K562 (cell line): ENCODE results near the gene FBXL12. TPM values are rescaled to one million over a fixed set of nuclear protein-coding genes. Genes with fewer than 3 reads are reported as not detected.
A peak's percentile ranks its signal among the peaks of the same experiment; 100 is the strongest.

ENCODE experiments used
- CLOCK ChIP-seq: fragments of 250-450 bp; sonication (Bioruptor Pico); IDR thresholded peaks from 2 replicates; pipeline ENCODE4 v1.4.0; 2020; ENCODE audit warnings: mild to moderate bottlenecking, moderate library complexity, borderline replicate concordance
- CSDE1 ChIP-seq, 2 experiments: fragments of 450-650 bp; IDR thresholded peaks; 2 replicates each; pipeline ENCODE4 v1.6.1; 2016; ENCODE audit warnings: mild to moderate bottlenecking in 1 of 2
- ELF2 ChIP-seq: fragments of 250-450 bp; sonication (Bioruptor Pico); IDR thresholded peaks from 2 replicates; pipeline ENCODE4 v1.5.0; 2021; ENCODE audit warnings: mild to moderate bottlenecking
- FOS ChIP-seq: IDR thresholded peaks from 3 replicates; pipeline ENCODE4 v1.6.1; 2011; ENCODE audit not compliant: insufficient read length; ENCODE audit errors: extremely low read depth
- KLF13 ChIP-seq: fragments of 450-650 bp; IDR thresholded peaks from 2 replicates; pipeline ENCODE4 v1.6.1; 2016; ENCODE audit warnings: missing genetic modification characterization, low read depth, mild to moderate bottlenecking, missing compliant biosample characterization, moderate library complexity, borderline replicate concordance
- MAFG ChIP-seq: fragments of 450-650 bp; conservative IDR thresholded peaks from 2 replicates; pipeline ENCODE4 v1.6.1; 2016; ENCODE audit warnings: missing genetic modification characterization, missing compliant biosample characterization
- MYBL2 ChIP-seq, 2 experiments: fragments of 450-650 bp in 1 of 2; sonication (generic) in 1 of 2; formaldehyde crosslinking in 1 of 2; IDR thresholded peaks; 2 replicates each; pipeline versions ENCODE4 v1.6.1 to v1.8.1; 2017 to 2022; ENCODE audit warnings: borderline replicate concordance in 1 of 2, inconsistent platforms in 1 of 2, low read depth in 1 of 2, mild to moderate bottlenecking in 1 of 2, missing genetic modification reagents in 1 of 2, moderate library complexity in 1 of 2
- RBM25 ChIP-seq: fragments of 200-400 bp; formaldehyde crosslinking; IDR thresholded peaks from 2 replicates; pipeline ENCODE4 v1.6.1; 2018; ENCODE audit warnings: low read length, low read depth, moderate library complexity; ENCODE audit not compliant: severe bottlenecking
- SUPT5H ChIP-seq: fragments of 450-650 bp; IDR thresholded peaks from 2 replicates; pipeline ENCODE4 v1.6.1; 2016
- ZBED1 ChIP-seq: IDR thresholded peaks from 2 replicates; pipeline ENCODE4 v1.6.1; 2014
- ZFP30 ChIP-seq: fragments of 250-450 bp; sonication (Bioruptor Pico); IDR thresholded peaks from 2 replicates; pipeline ENCODE4 v1.8.0; 2022; ENCODE audit warnings: moderate library complexity, mild to moderate bottlenecking, inconsistent platforms, borderline replicate concordance
- ZMIZ1 ChIP-seq, 2 experiments: fragments of 150-350 bp in 1 of 2; IDR thresholded peaks; 2 replicates each; pipeline ENCODE4 v1.6.1; 2012 to 2016; ENCODE audit warnings: low read depth in 2 of 2, low read length in 2 of 2, mild to moderate bottlenecking in 1 of 2, moderate library complexity in 1 of 2
- ZNF197 ChIP-seq: fragments of 200-800 bp; sonication (Bioruptor generic); IDR thresholded peaks from 2 replicates; pipeline ENCODE4 v1.6.1; 2016; ENCODE audit warnings: low read depth, missing genetic modification characterization, missing compliant biosample characterization
- polyA plus RNA-seq, 8 experiments: library from polyadenylated mRNA; depleted of rRNA in 4 of 8; stranded (reverse) in 5 of 8; unstranded in 3 of 8; fragments of >200 nt; fragmentation: Nextera tagmentation in 2 of 8; fragmentation: Illumina TruSeq in 1 of 8; extraction: Ambion mirVana in 2 of 8; extraction: Trizol in 1 of 8; gene quantifications; 2 replicates each; pipeline versions ENCODE4 v1.2.1 to v1.2.3, GENCODE V29; 2011 to 2014; ENCODE audit warnings: inconsistent platforms in 1 of 8, missing spikeins in 1 of 8
- total RNA-seq, 7 experiments: library from RNA; depleted of rRNA in 6 of 7; stranded (reverse); fragments of >200 nt in 6 of 7; fragmentation: Illumina TruSeq in 2 of 7; extraction: Trizol in 2 of 7; gene quantifications; 2 replicates each; pipeline versions ENCODE4 v1.2.1 to v1.2.3, GENCODE V29; 2011 to 2021; ENCODE audit warnings: low replicate concordance in 1 of 7
- TF ChIP-seq, protein P1 (sequence below), 2 experiments: IDR thresholded peaks; 2 replicates each; pipeline ENCODE4 v1.6.1; 2011; ENCODE audit warnings: borderline replicate concordance in 1 of 2, control low read depth in 1 of 2, low read depth in 1 of 2, low read length in 1 of 2, mild to moderate bottlenecking in 1 of 2, mixed read lengths in 1 of 2, moderate library complexity in 1 of 2; ENCODE audit not compliant: insufficient read depth in 1 of 2, insufficient read length in 1 of 2, poor library complexity in 1 of 2, severe bottlenecking in 1 of 2; ENCODE audit errors: extremely low read depth in 1 of 2
- TF ChIP-seq, protein P2 (sequence below): fragments of 450-650 bp; IDR thresholded peaks from 2 replicates; pipeline ENCODE4 v1.6.1; 2016; ENCODE audit warnings: mild to moderate bottlenecking

FBXL12 gene
- total and polyA plus RNA-seq, 9 of the 15 experiments (the other 6 are each of a cell fraction or from before 2014, with no cell fraction given) = 2.7 to 40.5 (median 26.5) TPM

- peak; percentile 100 for TF ChIP-seq RBM25
- TF ChIP-seq MAFG (tag) = no peak
- TF ChIP-seq ZBED1 = no peak
- peak; percentile 59 for TF ChIP-seq SUPT5H
- TF ChIP-seq MYBL2 (IDR thresholded peaks at IDR 0.05; ENCODE audit: low read depth) = no peak
- TF ChIP-seq MYBL2 (CRISPR knock-in tag; IDR thresholded peaks at IDR 0.05; ENCODE audit: borderline replicate concordance) = no peak
- TF ChIP-seq ZNF197 (CRISPR knock-in tag) = no peak
- TF ChIP-seq, protein P1, sequence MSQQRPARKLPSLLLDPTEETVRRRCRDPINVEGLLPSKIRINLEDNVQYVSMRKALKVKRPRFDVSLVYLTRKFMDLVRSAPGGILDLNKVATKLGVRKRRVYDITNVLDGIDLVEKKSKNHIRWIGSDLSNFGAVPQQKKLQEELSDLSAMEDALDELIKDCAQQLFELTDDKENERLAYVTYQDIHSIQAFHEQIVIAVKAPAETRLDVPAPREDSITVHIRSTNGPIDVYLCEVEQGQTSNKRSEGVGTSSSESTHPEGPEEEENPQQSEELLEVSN (IDR thresholded peaks at IDR 0.05; ENCODE audit: borderline replicate concordance in 1 of 2, extremely low read depth in 1 of 2, insufficient read depth in 1 of 2, insufficient read length in 1 of 2, low read depth in 1 of 2, low read length in 1 of 2, poor library complexity in 1 of 2, severe bottlenecking in 1 of 2) = peak in 1 of 2 experiments; percentile 88
- peak in 1 of 2 experiments; percentile 100; a peak in 2 of 4 replicates for TF ChIP-seq CSDE1 (IDR thresholded peaks at IDR 0.05)
- no peak for TF ChIP-seq CLOCK (CRISPR knock-in tag)
- TF ChIP-seq, protein P2, sequence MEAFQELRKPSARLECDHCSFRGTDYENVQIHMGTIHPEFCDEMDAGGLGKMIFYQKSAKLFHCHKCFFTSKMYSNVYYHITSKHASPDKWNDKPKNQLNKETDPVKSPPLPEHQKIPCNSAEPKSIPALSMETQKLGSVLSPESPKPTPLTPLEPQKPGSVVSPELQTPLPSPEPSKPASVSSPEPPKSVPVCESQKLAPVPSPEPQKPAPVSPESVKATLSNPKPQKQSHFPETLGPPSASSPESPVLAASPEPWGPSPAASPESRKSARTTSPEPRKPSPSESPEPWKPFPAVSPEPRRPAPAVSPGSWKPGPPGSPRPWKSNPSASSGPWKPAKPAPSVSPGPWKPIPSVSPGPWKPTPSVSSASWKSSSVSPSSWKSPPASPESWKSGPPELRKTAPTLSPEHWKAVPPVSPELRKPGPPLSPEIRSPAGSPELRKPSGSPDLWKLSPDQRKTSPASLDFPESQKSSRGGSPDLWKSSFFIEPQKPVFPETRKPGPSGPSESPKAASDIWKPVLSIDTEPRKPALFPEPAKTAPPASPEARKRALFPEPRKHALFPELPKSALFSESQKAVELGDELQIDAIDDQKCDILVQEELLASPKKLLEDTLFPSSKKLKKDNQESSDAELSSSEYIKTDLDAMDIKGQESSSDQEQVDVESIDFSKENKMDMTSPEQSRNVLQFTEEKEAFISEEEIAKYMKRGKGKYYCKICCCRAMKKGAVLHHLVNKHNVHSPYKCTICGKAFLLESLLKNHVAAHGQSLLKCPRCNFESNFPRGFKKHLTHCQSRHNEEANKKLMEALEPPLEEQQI = no peak
- peak; percentile 48; the same call in 1 of the 2 replicates for TF ChIP-seq ELF2 (CRISPR knock-in tag)
- TF ChIP-seq FOS = peak; percentile 95
- TF ChIP-seq ZMIZ1 (IDR thresholded peaks at IDR 0.05; ENCODE audit: low read depth in 2 of 2, low read length in 2 of 2) = no peak
- TF ChIP-seq KLF13 = peak; percentile 86
- no peak for TF ChIP-seq ZFP30 (CRISPR knock-in tag)
Observed at GRCh38 chr19:9834726-9835506, 16.0 kb upstream of the FBXL12 start, which contains the start of gene PIN1 (continued).
